ENCODE measurements around the gene EIF1.

DNA sequence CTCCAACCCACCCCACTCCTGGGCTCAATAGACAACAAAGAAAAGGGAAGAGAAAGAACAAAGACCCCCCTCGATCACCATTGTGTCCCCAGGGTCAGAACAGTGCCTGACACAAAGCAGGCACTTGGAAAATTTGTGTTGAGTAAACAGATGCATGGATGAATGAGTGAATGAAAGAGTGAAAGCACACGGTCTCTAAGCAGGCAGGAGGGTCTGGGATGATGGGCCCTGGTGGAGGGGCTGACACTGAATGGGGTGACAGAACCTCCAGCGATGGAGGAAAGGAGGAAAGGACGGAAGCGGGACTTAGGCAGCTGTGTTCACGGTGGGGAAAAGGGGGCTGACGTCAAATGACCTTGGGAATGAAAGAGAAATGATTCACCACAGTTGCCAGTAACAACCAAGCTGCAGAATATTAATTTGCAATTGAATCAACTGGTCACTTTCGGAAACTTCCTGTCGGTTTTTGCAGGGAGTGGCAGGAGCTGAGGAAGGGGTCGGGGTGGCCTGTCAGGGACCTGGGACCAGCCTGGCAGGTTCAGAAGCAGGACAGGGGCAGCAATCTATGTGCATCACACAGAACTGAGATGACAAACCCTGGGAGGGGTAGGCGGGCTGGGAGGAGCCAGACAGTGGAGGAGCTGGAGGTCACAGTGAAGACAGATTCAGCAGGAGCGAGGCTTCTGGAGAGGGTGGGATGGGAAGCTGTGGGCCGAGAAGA, 16.7 kb downstream of the EIF1 start:
- no peak for TF ChIP-seq POLR2A (IDR thresholded peaks at IDR 0.05)
- TF ChIP-seq, protein P1, sequence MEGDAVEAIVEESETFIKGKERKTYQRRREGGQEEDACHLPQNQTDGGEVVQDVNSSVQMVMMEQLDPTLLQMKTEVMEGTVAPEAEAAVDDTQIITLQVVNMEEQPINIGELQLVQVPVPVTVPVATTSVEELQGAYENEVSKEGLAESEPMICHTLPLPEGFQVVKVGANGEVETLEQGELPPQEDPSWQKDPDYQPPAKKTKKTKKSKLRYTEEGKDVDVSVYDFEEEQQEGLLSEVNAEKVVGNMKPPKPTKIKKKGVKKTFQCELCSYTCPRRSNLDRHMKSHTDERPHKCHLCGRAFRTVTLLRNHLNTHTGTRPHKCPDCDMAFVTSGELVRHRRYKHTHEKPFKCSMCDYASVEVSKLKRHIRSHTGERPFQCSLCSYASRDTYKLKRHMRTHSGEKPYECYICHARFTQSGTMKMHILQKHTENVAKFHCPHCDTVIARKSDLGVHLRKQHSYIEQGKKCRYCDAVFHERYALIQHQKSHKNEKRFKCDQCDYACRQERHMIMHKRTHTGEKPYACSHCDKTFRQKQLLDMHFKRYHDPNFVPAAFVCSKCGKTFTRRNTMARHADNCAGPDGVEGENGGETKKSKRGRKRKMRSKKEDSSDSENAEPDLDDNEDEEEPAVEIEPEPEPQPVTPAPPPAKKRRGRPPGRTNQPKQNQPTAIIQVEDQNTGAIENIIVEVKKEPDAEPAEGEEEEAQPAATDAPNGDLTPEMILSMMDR (IDR thresholded peaks at IDR 0.05 in 8 of 11, conservative IDR thresholded peaks at IDR 0.05 in 3 of 11): no peak
